H1 (cell line): ENCODE measurements around the gene NXPH4. TPM values are rescaled to one million over a fixed set of nuclear protein-coding genes. Genes with fewer than 3 reads are reported as not detected.

ENCODE experiments used
- CTCF ChIA-PET: fragments of 300-600 bp; sonication (Branson Sonifier 250); formaldehyde crosslinking; loops from one replicate; lab custom pipeline; 2021; ENCODE audit not compliant: partially characterized antibody; lab: Charles Lee
- POLR2A ChIA-PET: fragments of 300-600 bp; sonication (Branson Sonifier 250); formaldehyde crosslinking; loops from one replicate; lab custom pipeline; 2021; ENCODE audit warnings: inconsistent platforms; ENCODE audit not compliant: partially characterized antibody; lab: Charles Lee
- DNase-seq, 2 experiments: peaks; one replicate each; pipeline versions ENCODE4 v3.0.0 to v3.0.0-alpha.2; 2010 to 2022; ENCODE audit warnings: low spot score in 2 of 2, low read depth in 1 of 2, mixed read lengths in 1 of 2
- FAIRE-seq: peaks from 2 replicates; lab custom pipeline; 2011; peaks lifted over from hg19 to GRCh38; lab: Jason Lieb, UNC
- H2AFZ ChIP-seq: 2 replicates; pipeline ENCODE4 v1.8.1; 2012; ENCODE audit warnings: low read length, inconsistent platforms
- H2AK5ac ChIP-seq: 2 replicates; pipeline ENCODE4 v1.6.1; 2013; ENCODE audit warnings: low read depth, low read length
- H2BK120ac ChIP-seq: replicated peaks from 2 replicates; pipeline ENCODE3; 2013; ENCODE audit warnings: low read depth, low read length, inconsistent platforms
- H2BK12ac ChIP-seq: 2 replicates; pipeline ENCODE4 v1.6.1; 2013; ENCODE audit warnings: low read depth, low read length
- H2BK15ac ChIP-seq: 2 replicates; pipeline ENCODE4 v1.6.1; 2013; ENCODE audit warnings: low read length
- H2BK20ac ChIP-seq: 2 replicates; pipeline ENCODE4 v1.6.1; 2013; ENCODE audit warnings: low read length
- H2BK5ac ChIP-seq: 2 replicates; pipeline ENCODE4 v1.6.1; 2013; ENCODE audit warnings: low read depth, low read length
- H3K14ac ChIP-seq: 2 replicates; pipeline ENCODE4 v1.6.1; 2013; ENCODE audit warnings: inconsistent platforms; ENCODE audit not compliant: insufficient read length
- H3K18ac ChIP-seq: 2 replicates; pipeline ENCODE4 v1.6.1; 2013; ENCODE audit warnings: low read length; ENCODE audit errors: extremely low read depth
- H3K23ac ChIP-seq: 2 replicates; pipeline ENCODE4 v1.6.1; 2013; ENCODE audit warnings: inconsistent platforms; ENCODE audit not compliant: insufficient read length
- H3K23me2 ChIP-seq: 2 replicates; pipeline ENCODE4 v1.6.1; 2013; ENCODE audit warnings: low read depth, low read length
- H3K27ac ChIP-seq: 2 replicates; pipeline ENCODE4 v1.6.1; 2011; ENCODE audit warnings: low read depth, low read length, inconsistent platforms
- H3K27me3 ChIP-seq, 4 experiments: replicated peaks in 1 of 4; 1 replicate in 1 of 4; 2 replicates in 3 of 4; pipeline versions ENCODE4 v1.6.1 to v1.8.1; 2011 to 2013; ENCODE audit warnings: low read length in 3 of 4, mild to moderate bottlenecking in 3 of 4, inconsistent platforms in 2 of 4, mixed read lengths in 2 of 4, moderate library complexity in 1 of 4; ENCODE audit not compliant: control insufficient read depth in 3 of 4, insufficient read depth in 3 of 4; ENCODE audit errors: extremely low read depth in 1 of 4
- H3K36me3 ChIP-seq, 4 experiments: 2 replicates each; pipeline versions ENCODE4 v1.6.1 to v1.8.1; 2011 to 2013; ENCODE audit warnings: mild to moderate bottlenecking in 4 of 4, low read length in 3 of 4, moderate library complexity in 2 of 4, control low read depth in 1 of 4, inconsistent platforms in 1 of 4; ENCODE audit not compliant: insufficient read depth in 4 of 4, control insufficient read depth in 2 of 4
- H3K4ac ChIP-seq: replicated peaks from 2 replicates; pipeline ENCODE3; 2013; ENCODE audit warnings: low read length, low read depth, mixed read lengths, inconsistent platforms; ENCODE audit not compliant: insufficient read length
- H3K4me1 ChIP-seq, 4 experiments: replicated peaks in 1 of 4; 1 replicate in 1 of 4; 2 replicates in 3 of 4; pipeline versions ENCODE4 v1.6.1 to v1.8.1; 2011 to 2013; ENCODE audit warnings: low read length in 3 of 4, inconsistent platforms in 2 of 4, mixed read lengths in 1 of 4; ENCODE audit not compliant: insufficient read depth in 4 of 4, control insufficient read depth in 3 of 4
- H3K4me2 ChIP-seq, 2 experiments: 2 replicates each; pipeline versions ENCODE4 v1.6.1 to v1.8.1; 2011 to 2013; ENCODE audit warnings: low read depth in 2 of 2, low read length in 2 of 2, control low read depth in 1 of 2, inconsistent platforms in 1 of 2, mild to moderate bottlenecking in 1 of 2; ENCODE audit not compliant: insufficient read depth in 1 of 2
- H3K4me3 ChIP-seq, 4 experiments: fragments of 200-600, 300-600 bp in 1 of 4; sonication (generic), shearing (Covaris generic), sonication (Bioruptor Twin) in 1 of 4; 2 replicates each; pipeline versions ENCODE4 v1.5.1 to v1.8.1; 2011 to 2016; ENCODE audit warnings: low read length in 4 of 4, low read depth in 3 of 4, control low read depth in 2 of 4, inconsistent platforms in 2 of 4, mild to moderate bottlenecking in 2 of 4, mixed read lengths in 1 of 4, moderate library complexity in 1 of 4; ENCODE audit not compliant: insufficient read depth in 2 of 4; ENCODE audit errors: extremely low read depth in 1 of 4
- H3K56ac ChIP-seq: replicated peaks from 2 replicates; pipeline ENCODE3; 2013; ENCODE audit warnings: low read depth, mild to moderate bottlenecking, mixed read lengths, low read length, inconsistent platforms; ENCODE audit not compliant: insufficient read length
- H3K79me1 ChIP-seq: 2 replicates; pipeline ENCODE4 v1.6.1; 2013; ENCODE audit warnings: low read depth, low read length, control low read depth
- H3K79me2 ChIP-seq, 2 experiments: 2 replicates each; pipeline versions ENCODE4 v1.6.1 to v1.8.1; 2012 to 2013; ENCODE audit warnings: low read length in 2 of 2, mild to moderate bottlenecking in 2 of 2, inconsistent platforms in 1 of 2; ENCODE audit not compliant: insufficient read depth in 2 of 2, control insufficient read depth in 1 of 2
- H3K9ac ChIP-seq, 4 experiments: replicated peaks in 1 of 4; 1 replicate in 1 of 4; 2 replicates in 3 of 4; pipeline versions ENCODE4 v1.6.1 to v1.8.1; 2011 to 2013; ENCODE audit warnings: low read depth in 3 of 4, low read length in 3 of 4, control low read depth in 2 of 4, mild to moderate bottlenecking in 2 of 4, moderate library complexity in 2 of 4, inconsistent platforms in 1 of 4; ENCODE audit errors: extremely low read depth in 1 of 4
- H3K9me3 ChIP-seq, 2 experiments: 2 replicates each; pipeline versions ENCODE4 v1.6.1 to v1.8.1; 2012 to 2013; ENCODE audit warnings: mild to moderate bottlenecking in 2 of 2, moderate library complexity in 2 of 2, control low read depth in 1 of 2, inconsistent platforms in 1 of 2, low read depth in 1 of 2, low read length in 1 of 2, mixed read lengths in 1 of 2; ENCODE audit not compliant: insufficient read depth in 2 of 2
- H4K20me1 ChIP-seq, 2 experiments: replicated peaks in 1 of 2; 2 replicates each; pipeline versions ENCODE3 to v1.8.1; 2011 to 2013; ENCODE audit warnings: inconsistent platforms in 2 of 2, low read length in 2 of 2, mild to moderate bottlenecking in 1 of 2; ENCODE audit not compliant: insufficient read depth in 2 of 2, control insufficient read depth in 1 of 2
- H4K5ac ChIP-seq: 2 replicates; pipeline ENCODE4 v1.6.1; 2013; ENCODE audit warnings: low read length, low read depth, mixed read lengths, inconsistent platforms; ENCODE audit not compliant: insufficient read length
- H4K8ac ChIP-seq: 2 replicates; pipeline ENCODE4 v1.8.0; 2013; ENCODE audit warnings: mild to moderate bottlenecking, moderate library complexity, low read length, inconsistent platforms; ENCODE audit not compliant: insufficient read depth; ENCODE audit errors: extremely low read depth
- H4K91ac ChIP-seq: replicated peaks from 2 replicates; pipeline ENCODE3; 2013; ENCODE audit warnings: low read length, mixed read lengths, inconsistent platforms; ENCODE audit not compliant: insufficient read length
- PHF8 ChIP-seq: fragments of 200-600 bp; sonication (generic); conservative IDR thresholded peaks from 2 replicates; pipeline ENCODE4 v1.7.1; 2012; ENCODE audit warnings: low read depth, mild to moderate bottlenecking, inconsistent platforms, low read length, moderate library complexity
- RFX5 ChIP-seq: IDR thresholded peaks from 2 replicates; pipeline ENCODE4 v1.6.1; 2011; ENCODE audit warnings: low read depth, low read length, improper control_type of control experiment, borderline replicate concordance
- SAP30 ChIP-seq: fragments of 300-600 bp; sonication (generic); IDR thresholded peaks from 2 replicates; pipeline ENCODE4 v1.7.1; 2012; ENCODE audit warnings: low read length, moderate library complexity, mild to moderate bottlenecking, inconsistent platforms; ENCODE audit not compliant: insufficient read depth, insufficient replicate concordance
- TAF7 ChIP-seq: optimal IDR thresholded peaks from 2 replicates; pipeline ENCODE3; 2011; ENCODE audit warnings: low read depth, mild to moderate bottlenecking, inconsistent platforms, low read length, moderate library complexity, borderline replicate concordance
- TCF12 ChIP-seq: IDR thresholded peaks from 2 replicates; pipeline ENCODE4 v1.6.1; 2011; ENCODE audit warnings: low read depth, mild to moderate bottlenecking, low read length
- WGBS, 2 experiments: shearing (Covaris generic) in 1 of 2; methylation state at CpG; one replicate each; pipeline versions ENCODE4 v1.1.6 to v1.1.7; 2013 to 2015; ENCODE audit warnings: low lambda C conversion rate in 2 of 2, mixed read lengths in 2 of 2, inconsistent platforms in 1 of 2, low coverage in 1 of 2, missing lambda C conversion rate in 1 of 2; ENCODE audit not compliant: insufficient replicate concordance in 2 of 2, insufficient coverage in 1 of 2, insufficient read length in 1 of 2; ENCODE audit errors: extremely low coverage in 1 of 2, missing lambda C conversion rate in 1 of 2; 5-methylcytosine and 5-hydroxymethylcytosine counted together
- polyA plus RNA-seq, 7 experiments: library from polyadenylated mRNA; depleted of rRNA in 3 of 7; stranded (reverse) in 5 of 7; unstranded in 2 of 7; fragments of >200 nt in 5 of 7; fragments of 200-250 nt in 2 of 7; gene quantifications; 1 replicate in 5 of 7; 2 replicates in 1 of 7; 4 replicates in 1 of 7; pipeline versions ENCODE4 v1.2.1 to v1.2.3, GENCODE V29; 2011 to 2013; ENCODE audit warnings: missing spikeins in 2 of 7, mixed read lengths in 2 of 7
- total RNA-seq: library from RNA; stranded (reverse); fragmentation: NEBNext Ultra II Directional; extraction: Animal tissue kit (Norgen Biotek cat#: 25700); gene quantifications from 2 replicates; pipeline ENCODE4 v1.2.1, GENCODE V29; 2021

NXPH4 gene
- total and polyA plus RNA-seq, 2 of the 8 experiments (the other 6 are each of a cell fraction or from before 2014, with no cell fraction given): 0.92 to 1.7 TPM

GRCh38 chr12:57244312-57244696, 27.7 kb downstream of the NXPH4 start:
- Histone ChIP-seq H3K56ac (no peak overlapping the region), H2BK20ac (no peak overlapping the region), H3K14ac (no peak overlapping the region), H4K5ac (no peak overlapping the region), H3K27ac (no peak overlapping the region), H3K23me2 (peaks cover 15% of the 10 kb centered on the region; the same call in 1 of the 2 replicates), H3K18ac (no peak overlapping the region), H3K79me1 (no peaks in the 10 kb centered on the region), H3K9me3 (no peaks in the 10 kb centered on the region; a peak in 1 of 4 replicates), H4K20me1 (peaks cover 2 to 8% of the 10 kb centered on the region in 2 experiments), H3K9ac (no peak overlapping the region), H2BK12ac (peak overlapping the region; percentile 7; the same call in 1 of the 2 replicates), H4K91ac (no peak overlapping the region), H3K4me3 (peak overlapping the region in 1 of 4 experiments; percentile 67; a peak in 1 of 8 replicates), H2BK5ac (no peak overlapping the region), H3K4me2 (peak overlapping the region in 1 of 2 experiments; percentile 89; a peak in 1 of 4 replicates), H3K4me1 (peaks cover 5 to 39% (median 27%) of the 10 kb centered on the region in 4 experiments), H2BK120ac (no peak overlapping the region), H3K79me2 (no peaks in the 10 kb centered on the region), H3K27me3 (peaks cover 30 to 45% (median 43%) of the 10 kb centered on the region in 4 experiments), H3K4ac (no peak overlapping the region), H2AK5ac (peak overlapping the region; percentile 70), H4K8ac (no peak overlapping the region), H3K36me3 (no peaks in the 10 kb centered on the region), H2BK15ac (0 out of 2 replicates have a peak overlapping the region, but pooled peaks have one; percentile 13), H3K23ac (no peak overlapping the region), H2AFZ (no peak overlapping the region)
- CTCF ChIA-PET: interaction anchor here (0.6 to 27.9 kb wide), 16 partner anchors 7 to 1004 kb away, joined by 3 to 726 read pairs (median 4); partner anchors contain the start of genes ARHGAP9, GLI1, INHBE and NEMP1
- POLR2A ChIA-PET: interaction anchor here (0.9 to 23.7 kb wide), 6 partner anchors 15 to 210 kb away, joined by 3 to 852 read pairs (median 4); partner anchors contain the start of genes LRP1, NXPH4 and SHMT2
- WGBS, 2 experiments: 77% methylated on average over 6 of the region's 6 CpGs; no CpG with 5 or more reads in 1 of the 2 experiments
- FAIRE-seq (no peak), DNase-seq (no peak)
- TF ChIP-seq SAP30: no peak
- no peak for TF ChIP-seq RFX5
- TF ChIP-seq PHF8: no peak
- no peak for TF ChIP-seq TCF12
- no peak for TF ChIP-seq TAF7
